GM21576 (cell line): ENCODE results near the gene DNAAF8.

Experiments used
- ATAC-seq: cut with Tn5 transposase; IDR thresholded peaks from one replicate; pipeline ENCODE4 v1.9.1; 2021; ENCODE audit warnings: mild to moderate bottlenecking, moderate library complexity; ENCODE audit not compliant: unreplicated experiment

DNAAF8 gene

GRCh38 chr16:4797805-4798252, 63.5 kb downstream of the DNAAF8 start:
- no peak for ATAC-seq

GRCh38 chr16:4798456-4798855, 64.1 kb downstream of the DNAAF8 start:
- ATAC-seq = no peak
